Right lobe of liver (tissue), 4 donors: Measurements from ENCODE around the gene SDK1.

ENCODE experiments used
- CTCF ChIP-seq, 4 donors: fragments of 200-600 bp in 3 of 4; fragments of 450-650 bp in 1 of 4; IDR thresholded peaks; one replicate each; pipeline versions ENCODE4 v1.5.1 to v1.8.0; 2016 to 2022; ENCODE audit warnings: antibody characterized with exemption in 4 of 4, mild to moderate bottlenecking in 2 of 4
- POLR2A ChIP-seq: fragments of 450-650 bp; IDR thresholded peaks from one replicate; pipeline ENCODE4 v1.6.1; 2017; ENCODE audit warnings: antibody characterized with exemption, mild to moderate bottlenecking
- donor health status: DM: no; HTN: no; CAD: no.
- donor health status: DM: no; HTN: no; CAD: no.
- donor health status: DM: no; HTN: yes; CAD: no.

DNA sequence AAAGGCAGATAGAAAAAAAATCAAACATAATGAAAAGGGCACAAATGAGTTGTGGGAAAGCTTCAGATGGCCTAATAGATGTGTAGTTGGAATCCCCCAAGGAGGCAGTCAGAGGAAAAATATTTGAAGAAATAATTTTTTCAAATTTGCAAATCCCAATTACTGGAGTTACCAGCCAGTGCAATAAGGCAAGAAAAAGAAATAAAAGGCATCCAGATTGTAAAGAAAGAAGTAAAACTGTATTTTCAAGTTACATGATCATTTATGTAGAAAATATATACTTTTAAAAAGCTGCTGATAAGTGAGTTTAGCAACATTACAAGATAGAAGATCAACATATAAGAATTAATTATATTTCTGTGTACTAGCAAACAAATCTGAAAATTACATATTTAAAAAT lies 329.0 kb downstream of the SDK1 start:
- TF ChIP-seq CTCF (IDR thresholded peaks at IDR 0.05) (no peak), POLR2A (no peak)
